Loucy (cell line): ENCODE data around the gene COBLL1.

Experiments used
- H2AFZ ChIP-seq: fragments of 200-600 bp; sonication (generic); 2 replicates; pipeline ENCODE4 v1.6.0; 2016; ENCODE audit warnings: antibody characterized with exemption, mild to moderate bottlenecking, low read length, moderate library complexity
- H3F3A ChIP-seq: fragments of 200-600 bp; 2 replicates; pipeline ENCODE4 v1.6.0; 2016; ENCODE audit warnings: antibody characterized with exemption, low read depth, mild to moderate bottlenecking
- H3K27me3 ChIP-seq: fragments of 200-600 bp; sonication (generic); 2 replicates; pipeline ENCODE4 v1.6.1; 2014; ENCODE audit warnings: low read length, mild to moderate bottlenecking; ENCODE audit not compliant: insufficient read depth, poor library complexity, severe bottlenecking
- H3K36me3 ChIP-seq: fragments of 200-600 bp; sonication (generic); 2 replicates; pipeline ENCODE4 v1.6.1; 2016; ENCODE audit warnings: low read length; ENCODE audit not compliant: insufficient read depth
- H3K4me1 ChIP-seq: fragments of 200-600 bp; sonication (generic); 2 replicates; pipeline ENCODE4 v1.5.1; 2014; ENCODE audit warnings: low read length, mild to moderate bottlenecking; ENCODE audit not compliant: insufficient read depth, poor library complexity, severe bottlenecking
- H3K4me2 ChIP-seq: fragments of 200-600 bp; sonication (generic); 2 replicates; pipeline ENCODE4 v1.6.0; 2014; ENCODE audit warnings: antibody characterized with exemption, low read length, low read depth, mild to moderate bottlenecking; ENCODE audit not compliant: poor library complexity, severe bottlenecking
- H3K4me3 ChIP-seq: fragments of 200-600 bp; sonication (generic); 2 replicates; pipeline ENCODE4 v1.5.1; 2014; ENCODE audit warnings: low read length, mild to moderate bottlenecking, mixed read lengths; ENCODE audit not compliant: poor library complexity, severe bottlenecking
- H3K79me2 ChIP-seq: fragments of 200-600 bp; sonication (generic); 2 replicates; pipeline ENCODE4 v1.6.1; 2014; ENCODE audit warnings: low read length; ENCODE audit not compliant: insufficient read depth
- H3K9ac ChIP-seq: fragments of 200-600 bp; sonication (generic); 2 replicates; pipeline ENCODE4 v1.6.0; 2014; ENCODE audit warnings: mild to moderate bottlenecking, low read depth, low read length, moderate library complexity; ENCODE audit not compliant: poor library complexity, severe bottlenecking
- H3K9me2 ChIP-seq: fragments of 200-600 bp; sonication (generic); replicated peaks from 2 replicates; pipeline ENCODE4 v1.6.1; 2016; ENCODE audit warnings: low read depth, low read length, mixed read lengths
- H3K9me3 ChIP-seq: fragments of 200-600 bp; sonication (generic); 2 replicates; pipeline ENCODE4 v1.6.1; 2014; ENCODE audit warnings: mild to moderate bottlenecking, antibody characterized with exemption, low read length, low read depth; ENCODE audit not compliant: insufficient read depth
- H4K20me1 ChIP-seq: fragments of 200-600 bp; sonication (generic); 2 replicates; pipeline ENCODE4 v1.6.0; 2014; ENCODE audit warnings: antibody characterized with exemption, low read length, mild to moderate bottlenecking; ENCODE audit not compliant: insufficient read depth, poor library complexity, severe bottlenecking
- CTCF ChIP-seq: fragments of 200-600 bp; sonication (generic); conservative IDR thresholded peaks from 2 replicates; pipeline ENCODE4 v1.5.1; 2014; ENCODE audit warnings: mild to moderate bottlenecking, antibody characterized with exemption, low read length
- EZH2phosphoT487 ChIP-seq: fragments of 200-600 bp; IDR thresholded peaks from 2 replicates; pipeline ENCODE4 v1.6.1; 2018; ENCODE audit warnings: antibody characterized with exemption, mild to moderate bottlenecking, moderate library complexity, borderline replicate concordance

Gene COBLL1

GRCh38 chr2:164754157-164755093, 87.2 kb downstream of the COBLL1 start:
- Histone ChIP-seq H3F3A (no peaks in the 10 kb centered on the region), H2AFZ (no peak overlapping the region), H3K9me3 (no peaks in the 10 kb centered on the region), H3K27me3 (no peaks in the 10 kb centered on the region), H3K79me2 (no peaks in the 10 kb centered on the region), H3K9me2 (0 out of 2 replicates have a peak, but pooled peaks cover 4% of the 10 kb centered on the region), H3K4me3 (no peak overlapping the region), H3K36me3 (no peaks in the 10 kb centered on the region), H3K9ac (no peak overlapping the region), H3K4me2 (no peak overlapping the region), H3K4me1 (no peaks in the 10 kb centered on the region), H4K20me1 (no peaks in the 10 kb centered on the region)
- no peak for TF ChIP-seq CTCF
- TF ChIP-seq EZH2phosphoT487: no peak

GRCh38 chr2:164752956-164753355, 88.7 kb downstream of the COBLL1 start:
- H3K27me3 ChIP-seq: no peaks in the 10 kb centered on the region
- H3K9ac ChIP-seq: no peak overlapping the region
- no peaks in the 10 kb centered on the region for H3F3A ChIP-seq
- no peaks in the 10 kb centered on the region for H3K79me2 ChIP-seq
- H3K4me1 ChIP-seq: no peaks in the 10 kb centered on the region
- TF ChIP-seq CTCF: no peak
- no peak for TF ChIP-seq EZH2phosphoT487
- H2AFZ ChIP-seq: no peak overlapping the region
- no peak overlapping the region for H3K4me2 ChIP-seq
- H3K36me3 ChIP-seq: no peaks in the 10 kb centered on the region
- H3K9me2 ChIP-seq: 0 out of 2 replicates have a peak, but pooled peaks cover 4% of the 10 kb centered on the region
- H3K4me3 ChIP-seq: no peak overlapping the region
- H3K9me3 ChIP-seq: no peaks in the 10 kb centered on the region
- no peaks in the 10 kb centered on the region for H4K20me1 ChIP-seq

GRCh38 chr2:164747783-164748433, 93.7 kb downstream of the COBLL1 start:
- Histone ChIP-seq H3K79me2 (no peaks in the 10 kb centered on the region), H3K36me3 (no peaks in the 10 kb centered on the region), H3K4me1 (no peaks in the 10 kb centered on the region), H3K4me2 (no peak overlapping the region), H2AFZ (no peak overlapping the region), H3K4me3 (no peak overlapping the region), H3K9ac (no peak overlapping the region), H3K9me3 (no peaks in the 10 kb centered on the region), H3K9me2 (0 out of 2 replicates have a peak, but pooled peaks cover 2% of the 10 kb centered on the region), H3F3A (no peaks in the 10 kb centered on the region), H4K20me1 (no peaks in the 10 kb centered on the region), H3K27me3 (no peaks in the 10 kb centered on the region)
- TF ChIP-seq EZH2phosphoT487: no peak
- TF ChIP-seq CTCF: no peak
